Lower lobe of right lung (tissue), 2 donors: ENCODE data around the gene FOXO4. TPM values are rescaled to one million over a fixed set of nuclear protein-coding genes. Genes with fewer than 3 reads are reported as not detected.

Source experiments
- ATAC-seq, 2 donors: fragments of 200-7000 bp; cut with Tn5 transposase; one replicate each; pipeline ENCODE4 v1.9.1; 2020 to 2022; ENCODE audit warnings: mild to moderate bottlenecking in 2 of 2, moderate library complexity in 2 of 2
- DNase-seq: peaks from one replicate; pipeline ENCODE4 v3.0.0-alpha.2; 2020
- H3K27ac ChIP-seq: fragments of 200-600 bp; one replicate; pipeline ENCODE4 v1.8.0; 2022
- H3K27me3 ChIP-seq: fragments of 200-600 bp; one replicate; pipeline ENCODE4 v1.8.0; 2022; ENCODE audit warnings: low read depth
- H3K36me3 ChIP-seq: fragments of 200-600 bp; one replicate; pipeline ENCODE4 v1.8.0; 2022; ENCODE audit warnings: mild to moderate bottlenecking
- H3K4me1 ChIP-seq: fragments of 200-600 bp; one replicate; pipeline ENCODE4 v1.8.0; 2022
- H3K4me3 ChIP-seq: fragments of 200-600 bp; one replicate; pipeline ENCODE4 v1.8.0; 2022; ENCODE audit warnings: mild to moderate bottlenecking
- H3K9me3 ChIP-seq: fragments of 200-600 bp; one replicate; pipeline ENCODE4 v1.8.0; 2022
- intact Hi-C: fragments of 100-400 bp; cut with DNase I; formaldehyde crosslinking; loops from one replicate; pipeline ENCODE4 v1.11.0; 2022
- total RNA-seq: library from RNA; stranded (reverse); fragmentation: NEBNext Ultra II Directional; extraction: Animal tissue kit (Norgen Biotek cat#: 25700); gene quantifications from one replicate; pipeline ENCODE4 v1.2.1, GENCODE V29; 2021
- TF ChIP-seq, protein P1 (sequence below): fragments of 200-600 bp; IDR thresholded peaks from one replicate; pipeline ENCODE4 v1.8.0; 2022; ENCODE audit warnings: antibody characterized with exemption, mild to moderate bottlenecking
- donor health status: DM: no; HTN: yes; CAD: no; lungs with severe emphysema.

Gene FOXO4
- total RNA-seq, 1 donor from 2014 or later, result 34.7 TPM

DNA sequence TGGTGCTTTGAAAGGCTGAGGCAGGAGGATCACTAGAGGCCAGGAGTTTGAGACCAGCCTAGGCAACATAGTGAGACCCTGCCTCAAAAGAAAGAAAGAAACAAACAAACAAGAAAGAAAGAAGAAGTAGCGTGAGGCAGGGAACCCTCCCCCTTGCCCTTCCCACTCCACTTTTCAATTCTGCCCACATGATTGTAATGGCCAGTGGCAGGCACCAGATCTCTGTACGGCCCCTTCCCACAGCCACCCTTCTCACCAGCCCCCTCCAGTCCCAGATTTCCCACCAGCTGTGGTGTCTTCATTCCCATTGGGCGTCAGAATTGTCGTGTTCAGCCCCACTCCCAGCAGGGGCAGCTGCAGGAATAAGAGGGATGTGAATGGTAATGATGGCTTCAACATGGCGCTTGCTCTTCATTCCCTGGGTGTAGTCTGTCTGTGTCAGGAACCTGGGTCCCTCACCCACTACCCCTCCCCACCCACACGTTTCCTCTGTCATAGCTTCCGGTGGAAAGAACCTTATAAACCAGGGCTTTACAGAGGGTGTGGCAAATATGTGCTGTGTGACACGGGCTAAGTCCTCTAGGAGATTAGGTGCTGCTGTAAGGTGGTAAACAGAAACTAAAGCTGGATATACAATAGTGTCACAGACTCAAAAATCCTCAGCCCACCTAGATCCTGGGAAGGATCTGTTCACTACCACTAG lies 15.6 kb downstream of the FOXO4 start, which contains the start of gene IL2RG:
Gene IL2RG (minus strand): TSS at position 437 of the 703 bp plus-strand sequence. CDS start 38 bp downstream, at position 399.
- TF ChIP-seq, protein P1, sequence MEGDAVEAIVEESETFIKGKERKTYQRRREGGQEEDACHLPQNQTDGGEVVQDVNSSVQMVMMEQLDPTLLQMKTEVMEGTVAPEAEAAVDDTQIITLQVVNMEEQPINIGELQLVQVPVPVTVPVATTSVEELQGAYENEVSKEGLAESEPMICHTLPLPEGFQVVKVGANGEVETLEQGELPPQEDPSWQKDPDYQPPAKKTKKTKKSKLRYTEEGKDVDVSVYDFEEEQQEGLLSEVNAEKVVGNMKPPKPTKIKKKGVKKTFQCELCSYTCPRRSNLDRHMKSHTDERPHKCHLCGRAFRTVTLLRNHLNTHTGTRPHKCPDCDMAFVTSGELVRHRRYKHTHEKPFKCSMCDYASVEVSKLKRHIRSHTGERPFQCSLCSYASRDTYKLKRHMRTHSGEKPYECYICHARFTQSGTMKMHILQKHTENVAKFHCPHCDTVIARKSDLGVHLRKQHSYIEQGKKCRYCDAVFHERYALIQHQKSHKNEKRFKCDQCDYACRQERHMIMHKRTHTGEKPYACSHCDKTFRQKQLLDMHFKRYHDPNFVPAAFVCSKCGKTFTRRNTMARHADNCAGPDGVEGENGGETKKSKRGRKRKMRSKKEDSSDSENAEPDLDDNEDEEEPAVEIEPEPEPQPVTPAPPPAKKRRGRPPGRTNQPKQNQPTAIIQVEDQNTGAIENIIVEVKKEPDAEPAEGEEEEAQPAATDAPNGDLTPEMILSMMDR, result no peak
- DNase-seq (no peak), ATAC-seq (peak; percentile 81 to 86)
- Histone ChIP-seq H3K9me3 (no peaks in the 10 kb centered on the region), H3K4me3 (peak within 1 kb of the TSS; percentile 36), H3K4me1 (no peaks in the 10 kb centered on the region), H3K27ac (peak within 1 kb of the TSS; percentile 46), H3K27me3 (no peaks in the 10 kb centered on the region), H3K36me3 (no peaks in the 10 kb centered on the region)
- intact Hi-C loops, result no loop called here

GRCh38 chrX:71111921-71112431 lies 16.3 kb downstream of the FOXO4 start:
- intact Hi-C loops, result no loop called here
- H3K27ac ChIP-seq, result peak overlapping the region; percentile 46
- no peaks in the 10 kb centered on the region for H3K4me1 ChIP-seq
- ATAC-seq (no peak), DNase-seq (no peak)
- no peaks in the 10 kb centered on the region for H3K9me3 ChIP-seq
- H3K27me3 ChIP-seq, result no peaks in the 10 kb centered on the region
- H3K4me3 ChIP-seq, result peak overlapping the region; percentile 36
- no peaks in the 10 kb centered on the region for H3K36me3 ChIP-seq
- TF ChIP-seq, protein P1, result no peak

DNA sequence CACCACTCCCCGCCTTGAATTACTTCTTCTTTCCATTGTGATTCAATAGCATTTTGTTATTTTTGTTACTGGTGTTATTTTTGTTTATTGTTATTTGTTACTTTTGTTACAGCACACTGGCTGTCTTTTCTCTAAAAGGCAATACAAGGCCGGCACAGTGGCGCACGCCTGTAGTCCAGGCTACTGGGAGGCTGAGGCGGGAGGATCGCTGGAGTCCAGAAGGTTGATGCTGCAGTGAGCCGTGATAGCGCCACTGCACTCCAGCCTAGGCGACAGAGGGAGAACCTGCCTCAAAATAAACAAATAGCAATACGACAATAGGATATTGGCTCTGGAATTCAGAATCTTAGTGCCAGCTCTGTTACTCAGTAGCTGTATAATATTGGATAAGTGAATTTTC lies 21.7 kb downstream of the FOXO4 start:
- peaks cover 12% of the 10 kb centered on the region for H3K4me1 ChIP-seq
- intact Hi-C loops, result no loop called here
- no peak overlapping the region for H3K4me3 ChIP-seq
- H3K36me3 ChIP-seq, result peaks cover 27% of the 10 kb centered on the region
- H3K27ac ChIP-seq, result no peak overlapping the region
- no peak for ATAC-seq
- TF ChIP-seq, protein P1, result no peak
- H3K9me3 ChIP-seq, result no peaks in the 10 kb centered on the region
- DNase-seq, result no peak
- no peaks in the 10 kb centered on the region for H3K27me3 ChIP-seq

GRCh38 chrX:71118032-71118984 lies 22.7 kb downstream of the FOXO4 start, which contains the start of gene MED12:
MED12 (plus strand) TSS chrX:71118596; CDS start chrX:71118755, 159 bp downstream.
- ATAC-seq (peak; percentile 97), DNase-seq (peak; percentile 84)
- H3K27me3 ChIP-seq, result no peaks in the 10 kb centered on the region
- peaks cover 37% of the 10 kb centered on the region for H3K36me3 ChIP-seq
- intact Hi-C loops, result no loop called here
- H3K9me3 ChIP-seq, result no peaks in the 10 kb centered on the region
- TF ChIP-seq, protein P1, result no peak
- peak within 1 kb of the TSS; percentile 58 for H3K4me3 ChIP-seq
- peaks cover 12% of the 10 kb centered on the region for H3K4me1 ChIP-seq
- H3K27ac ChIP-seq, result peak within 1 kb of the TSS; percentile 78

- intact Hi-C loops, result no loop called here
- Histone ChIP-seq H3K4me1 (peaks cover 12% of the 10 kb centered on the region), H3K36me3 (peaks cover 44% of the 10 kb centered on the region), H3K4me3 (peak overlapping the region; percentile 58), H3K27ac (peak overlapping the region; percentile 78), H3K9me3 (no peaks in the 10 kb centered on the region), H3K27me3 (no peaks in the 10 kb centered on the region)
- ATAC-seq (peak; percentile 48 to 52), DNase-seq (no peak)
- TF ChIP-seq, protein P1, result no peak
These were observed 23.4 kb downstream of the FOXO4 start for GRCh38 chrX:71118985-71119535.
